GM23338 (cell line): ENCODE measurements around the gene H1-8. TPM values are rescaled to one million over a fixed set of nuclear protein-coding genes. Genes with fewer than 3 reads are reported as not detected.

Experiments
- ATAC-seq: fragments of 200-7000 bp; cut with Tn5 transposase; 3 replicates; pipeline ENCODE4 v1.9.1; 2020
- DNase-seq: peaks from one replicate; pipeline ENCODE4 v3.0.0-alpha.2; 2015; ENCODE audit warnings: low spot score
- H2AFZ ChIP-seq: fragments of 200-600 bp; sonication (generic); 2 replicates; pipeline ENCODE4 v1.8.0; 2016; ENCODE audit warnings: antibody characterized with exemption, mild to moderate bottlenecking, moderate library complexity
- H3F3A ChIP-seq: fragments of 200-600 bp; sonication (generic); replicated peaks from 2 replicates; pipeline ENCODE4 v1.8.0; 2017; ENCODE audit warnings: antibody characterized with exemption, mixed run types, low read depth
- H3K27ac ChIP-seq: fragments of 200-600 bp; sonication (generic); 2 replicates; pipeline ENCODE4 v1.6.1; 2016; ENCODE audit warnings: low read depth
- H3K27me3 ChIP-seq: fragments of 200-600 bp; sonication (generic); 2 replicates; pipeline ENCODE4 v1.8.0; 2016; ENCODE audit warnings: mild to moderate bottlenecking, mixed run types, moderate library complexity; ENCODE audit not compliant: insufficient read depth
- H3K36me3 ChIP-seq: fragments of 200-600 bp; sonication (generic); 2 replicates; pipeline ENCODE4 v1.8.0; 2016; ENCODE audit warnings: mild to moderate bottlenecking; ENCODE audit not compliant: insufficient read depth
- H3K4me1 ChIP-seq: fragments of 200-600 bp; sonication (generic); 2 replicates; pipeline ENCODE4 v1.8.0; 2016; ENCODE audit warnings: mild to moderate bottlenecking, moderate library complexity; ENCODE audit not compliant: insufficient read depth
- H3K4me2 ChIP-seq: fragments of 200-600 bp; sonication (generic); 2 replicates; pipeline ENCODE4 v1.7.1; 2017; ENCODE audit warnings: mixed run types
- H3K4me3 ChIP-seq: fragments of 200-600 bp; sonication (generic); 2 replicates; pipeline ENCODE4 v1.6.1; 2016; ENCODE audit warnings: mixed run types
- H3K79me2 ChIP-seq: fragments of 200-600 bp; sonication (generic); replicated peaks from 2 replicates; pipeline ENCODE4 v1.8.0; 2017; ENCODE audit warnings: mild to moderate bottlenecking; ENCODE audit not compliant: insufficient read depth
- H3K9me2 ChIP-seq: fragments of 200-600 bp; sonication (generic); 2 replicates; pipeline ENCODE4 v1.8.0; 2017; ENCODE audit not compliant: insufficient read depth
- H4K20me1 ChIP-seq: fragments of 200-600 bp; sonication (generic); replicated peaks from 2 replicates; pipeline ENCODE4 v1.8.0; 2017; ENCODE audit warnings: mild to moderate bottlenecking; ENCODE audit not compliant: insufficient read depth
- H3K27ac Mint-ChIP-seq: 2 replicates; pipeline ENCODE4 v1.8.0; 2020; ENCODE audit warnings: inconsistent platforms, mild to moderate bottlenecking, moderate library complexity, mixed read lengths
- H3K27me3 Mint-ChIP-seq: 3 replicates; pipeline ENCODE4 v1.8.0; 2022; ENCODE audit warnings: low read depth, mild to moderate bottlenecking, moderate library complexity, mixed read lengths, inconsistent platforms; ENCODE audit not compliant: insufficient read depth, poor library complexity
- H3K36me3 Mint-ChIP-seq: 3 replicates; pipeline ENCODE4 v1.8.0; 2021; ENCODE audit warnings: low read depth, mild to moderate bottlenecking, inconsistent platforms, moderate library complexity, mixed read lengths
- H3K4me1 Mint-ChIP-seq: 3 replicates; pipeline ENCODE4 v1.8.0; 2020; ENCODE audit warnings: mild to moderate bottlenecking, inconsistent platforms, mixed read lengths
- H3K4me3 Mint-ChIP-seq: 3 replicates; pipeline ENCODE4 v1.8.0; 2021; ENCODE audit warnings: moderate library complexity, mild to moderate bottlenecking, inconsistent platforms, mixed read lengths
- H3K9me3 Mint-ChIP-seq: 3 replicates; pipeline ENCODE4 v1.8.0; 2020; ENCODE audit warnings: moderate library complexity, mild to moderate bottlenecking, inconsistent platforms, mixed read lengths
- CREB1 ChIP-seq: fragments of 250-450 bp; sonication (Bioruptor Pico); IDR thresholded peaks from 2 replicates; pipeline ENCODE4 v1.5.0; 2020; ENCODE audit warnings: low read depth, mild to moderate bottlenecking, moderate library complexity
- EZH2 ChIP-seq: fragments of 200-600 bp; sonication (generic); IDR thresholded peaks from one replicate; pipeline ENCODE4 v1.8.0; 2017; ENCODE audit warnings: antibody characterized with exemption, mild to moderate bottlenecking, low read depth; ENCODE audit not compliant: unreplicated experiment
- EZH2phosphoT487 ChIP-seq: fragments of 200-600 bp; sonication (generic); IDR thresholded peaks from one replicate; pipeline ENCODE4 v1.8.1; 2018; ENCODE audit warnings: antibody characterized with exemption; ENCODE audit not compliant: unreplicated experiment
- JUNB ChIP-seq: IDR thresholded peaks from one replicate; pipeline ENCODE4 v1.6.1; 2016; ENCODE audit warnings: antibody characterized with exemption; ENCODE audit not compliant: unreplicated experiment
- NANOG ChIP-seq: IDR thresholded peaks from 2 replicates; pipeline ENCODE4 v1.6.1; 2016; ENCODE audit warnings: antibody characterized with exemption, borderline replicate concordance
- POLR2AphosphoS5 ChIP-seq: IDR thresholded peaks from 2 replicates; pipeline ENCODE4 v1.6.1; 2016; ENCODE audit warnings: antibody characterized with exemption, low read depth
- STAT1 ChIP-seq: IDR thresholded peaks from one replicate; pipeline ENCODE4 v1.6.1; 2016; ENCODE audit warnings: antibody characterized with exemption; ENCODE audit not compliant: unreplicated experiment
- polyA plus RNA-seq: library from polyadenylated mRNA; unstranded; fragments of >200 nt; fragmentation: Nextera tagmentation; extraction: Ambion mirVana; gene quantifications from 2 replicates; pipeline ENCODE4 v1.2.1, GENCODE V29; 2016
- total RNA-seq: library from RNA; depleted of rRNA; stranded (reverse); fragments of >200 nt; shearing (Covaris generic); gene quantifications from 2 replicates; pipeline ENCODE4 v1.2.3, GENCODE V29; 2014
- TF ChIP-seq, protein P1 (sequence below), 2 experiments: fragments of 200-600 bp in 1 of 2; sonication (generic) in 1 of 2; conservative IDR thresholded peaks; 2 replicates each; pipeline versions ENCODE4 v1.5.1 to v1.6.1; 2016 to 2017; ENCODE audit warnings: antibody characterized with exemption in 2 of 2, low read depth in 2 of 2, mild to moderate bottlenecking in 2 of 2, moderate library complexity in 1 of 2
- TF ChIP-seq, protein P2 (sequence below): IDR thresholded peaks from one replicate; pipeline ENCODE4 v1.6.1; 2018; ENCODE audit warnings: antibody characterized with exemption; ENCODE audit not compliant: unreplicated experiment
- TF ChIP-seq, protein P3 (sequence below): IDR thresholded peaks from 2 replicates; pipeline ENCODE4 v1.6.1; 2016; ENCODE audit warnings: antibody characterized with exemption

The H1-8 gene
- total and polyA plus RNA-seq, 2 experiments from 2014 or later, result not detected

DNA sequence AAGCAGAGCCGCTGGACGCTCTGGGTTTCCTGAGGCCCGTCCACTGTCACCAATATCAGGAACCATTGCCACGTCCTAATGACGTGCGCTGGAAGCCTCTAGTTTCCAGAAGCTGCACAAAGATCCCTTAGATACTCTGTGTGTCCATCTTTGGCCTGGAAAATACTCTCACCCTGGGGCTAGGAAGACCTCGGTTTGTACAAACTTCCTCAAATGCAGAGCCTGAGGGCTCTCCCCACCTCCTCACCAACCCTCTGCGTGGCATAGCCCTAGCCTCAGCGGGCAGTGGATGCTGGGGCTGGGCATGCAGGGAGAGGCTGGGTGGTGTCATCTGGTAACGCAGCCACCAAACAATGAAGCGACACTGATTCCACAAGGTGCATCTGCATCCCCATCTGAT is 11.3 kb upstream of the H1-8 start:
- Histone ChIP-seq H3F3A (no peaks in the 10 kb centered on the region), H2AFZ (no peak overlapping the region), H3K36me3 (no peaks in the 10 kb centered on the region), H3K9me2 (peaks cover 11% of the 10 kb centered on the region; the same call in 1 of the 2 replicates), H4K20me1 (no peaks in the 10 kb centered on the region), H3K4me3 (no peak overlapping the region), H3K27me3 (no peaks in the 10 kb centered on the region), H3K4me2 (no peak overlapping the region), H3K4me1 (peaks cover 11% of the 10 kb centered on the region; the same call in 1 of the 2 replicates), H3K27ac (no peak overlapping the region), H3K79me2 (no peaks in the 10 kb centered on the region)
- Mint-ChIP-seq H3K4me3 (no peak overlapping the region; the same call in 2 of the 3 replicates), H3K27ac (no peak overlapping the region), H3K9me3 (no peaks in the 10 kb centered on the region), H3K36me3 (no peaks in the 10 kb centered on the region; the same call in 2 of the 3 replicates), H3K27me3 (peaks cover 27% of the 10 kb centered on the region), H3K4me1 (peaks cover 34% of the 10 kb centered on the region)
- TF ChIP-seq, protein P1, sequence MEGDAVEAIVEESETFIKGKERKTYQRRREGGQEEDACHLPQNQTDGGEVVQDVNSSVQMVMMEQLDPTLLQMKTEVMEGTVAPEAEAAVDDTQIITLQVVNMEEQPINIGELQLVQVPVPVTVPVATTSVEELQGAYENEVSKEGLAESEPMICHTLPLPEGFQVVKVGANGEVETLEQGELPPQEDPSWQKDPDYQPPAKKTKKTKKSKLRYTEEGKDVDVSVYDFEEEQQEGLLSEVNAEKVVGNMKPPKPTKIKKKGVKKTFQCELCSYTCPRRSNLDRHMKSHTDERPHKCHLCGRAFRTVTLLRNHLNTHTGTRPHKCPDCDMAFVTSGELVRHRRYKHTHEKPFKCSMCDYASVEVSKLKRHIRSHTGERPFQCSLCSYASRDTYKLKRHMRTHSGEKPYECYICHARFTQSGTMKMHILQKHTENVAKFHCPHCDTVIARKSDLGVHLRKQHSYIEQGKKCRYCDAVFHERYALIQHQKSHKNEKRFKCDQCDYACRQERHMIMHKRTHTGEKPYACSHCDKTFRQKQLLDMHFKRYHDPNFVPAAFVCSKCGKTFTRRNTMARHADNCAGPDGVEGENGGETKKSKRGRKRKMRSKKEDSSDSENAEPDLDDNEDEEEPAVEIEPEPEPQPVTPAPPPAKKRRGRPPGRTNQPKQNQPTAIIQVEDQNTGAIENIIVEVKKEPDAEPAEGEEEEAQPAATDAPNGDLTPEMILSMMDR (conservative IDR thresholded peaks at IDR 0.05; ENCODE audit: low read depth in 2 of 2), result no peak
- DNase-seq, result no peak
- ATAC-seq, result no peak

DNA sequence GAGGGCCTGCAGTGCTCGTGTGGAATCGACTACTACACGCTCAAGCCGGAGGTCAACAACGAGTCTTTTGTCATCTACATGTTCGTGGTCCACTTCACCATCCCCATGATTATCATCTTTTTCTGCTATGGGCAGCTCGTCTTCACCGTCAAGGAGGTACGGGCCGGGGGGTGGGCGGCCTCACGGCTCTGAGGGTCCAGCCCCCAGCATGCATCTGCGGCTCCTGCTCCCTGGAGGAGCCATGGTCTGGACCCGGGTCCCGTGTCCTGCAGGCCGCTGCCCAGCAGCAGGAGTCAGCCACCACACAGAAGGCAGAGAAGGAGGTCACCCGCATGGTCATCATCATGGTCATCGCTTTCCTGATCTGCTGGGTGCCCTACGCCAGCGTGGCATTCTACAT is 10.7 kb upstream of the H1-8 start:
- no peaks in the 10 kb centered on the region for H3K36me3 ChIP-seq
- H3K4me1 ChIP-seq, result peaks cover 11% of the 10 kb centered on the region; the same call in 1 of the 2 replicates
- no peak for ATAC-seq
- H4K20me1 ChIP-seq, result no peaks in the 10 kb centered on the region
- H3K4me2 ChIP-seq, result no peak overlapping the region
- no peak overlapping the region for H3K27ac ChIP-seq
- no peaks in the 10 kb centered on the region for H3K9me3 Mint-ChIP-seq
- no peak for DNase-seq
- H3K36me3 Mint-ChIP-seq, result no peaks in the 10 kb centered on the region; the same call in 2 of the 3 replicates
- H3F3A ChIP-seq, result no peaks in the 10 kb centered on the region
- no peaks in the 10 kb centered on the region for H3K27me3 ChIP-seq
- peaks cover 27% of the 10 kb centered on the region for H3K27me3 Mint-ChIP-seq
- peaks cover 36% of the 10 kb centered on the region for H3K4me1 Mint-ChIP-seq
- H3K4me3 Mint-ChIP-seq, result no peak overlapping the region
- no peak overlapping the region for H2AFZ ChIP-seq
- H3K79me2 ChIP-seq, result no peaks in the 10 kb centered on the region
- H3K27ac Mint-ChIP-seq, result no peak overlapping the region
- H3K9me2 ChIP-seq, result peaks cover 11% of the 10 kb centered on the region; the same call in 1 of the 2 replicates
- no peak overlapping the region for H3K4me3 ChIP-seq
- no peak for TF ChIP-seq POLR2AphosphoS5
- TF ChIP-seq STAT1, result no peak
- TF ChIP-seq, protein P1 (conservative IDR thresholded peaks at IDR 0.05; ENCODE audit: low read depth in 2 of 2), result no peak
- TF ChIP-seq EZH2phosphoT487, result no peak
- no peak for TF ChIP-seq EZH2
- TF ChIP-seq CREB1 (CRISPR knock-in tag), result no peak
- TF ChIP-seq, protein P2, sequence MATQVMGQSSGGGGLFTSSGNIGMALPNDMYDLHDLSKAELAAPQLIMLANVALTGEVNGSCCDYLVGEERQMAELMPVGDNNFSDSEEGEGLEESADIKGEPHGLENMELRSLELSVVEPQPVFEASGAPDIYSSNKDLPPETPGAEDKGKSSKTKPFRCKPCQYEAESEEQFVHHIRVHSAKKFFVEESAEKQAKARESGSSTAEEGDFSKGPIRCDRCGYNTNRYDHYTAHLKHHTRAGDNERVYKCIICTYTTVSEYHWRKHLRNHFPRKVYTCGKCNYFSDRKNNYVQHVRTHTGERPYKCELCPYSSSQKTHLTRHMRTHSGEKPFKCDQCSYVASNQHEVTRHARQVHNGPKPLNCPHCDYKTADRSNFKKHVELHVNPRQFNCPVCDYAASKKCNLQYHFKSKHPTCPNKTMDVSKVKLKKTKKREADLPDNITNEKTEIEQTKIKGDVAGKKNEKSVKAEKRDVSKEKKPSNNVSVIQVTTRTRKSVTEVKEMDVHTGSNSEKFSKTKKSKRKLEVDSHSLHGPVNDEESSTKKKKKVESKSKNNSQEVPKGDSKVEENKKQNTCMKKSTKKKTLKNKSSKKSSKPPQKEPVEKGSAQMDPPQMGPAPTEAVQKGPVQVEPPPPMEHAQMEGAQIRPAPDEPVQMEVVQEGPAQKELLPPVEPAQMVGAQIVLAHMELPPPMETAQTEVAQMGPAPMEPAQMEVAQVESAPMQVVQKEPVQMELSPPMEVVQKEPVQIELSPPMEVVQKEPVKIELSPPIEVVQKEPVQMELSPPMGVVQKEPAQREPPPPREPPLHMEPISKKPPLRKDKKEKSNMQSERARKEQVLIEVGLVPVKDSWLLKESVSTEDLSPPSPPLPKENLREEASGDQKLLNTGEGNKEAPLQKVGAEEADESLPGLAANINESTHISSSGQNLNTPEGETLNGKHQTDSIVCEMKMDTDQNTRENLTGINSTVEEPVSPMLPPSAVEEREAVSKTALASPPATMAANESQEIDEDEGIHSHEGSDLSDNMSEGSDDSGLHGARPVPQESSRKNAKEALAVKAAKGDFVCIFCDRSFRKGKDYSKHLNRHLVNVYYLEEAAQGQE, result no peak
- TF ChIP-seq NANOG, result no peak
- TF ChIP-seq JUNB, result no peak
- TF ChIP-seq, protein P3, sequence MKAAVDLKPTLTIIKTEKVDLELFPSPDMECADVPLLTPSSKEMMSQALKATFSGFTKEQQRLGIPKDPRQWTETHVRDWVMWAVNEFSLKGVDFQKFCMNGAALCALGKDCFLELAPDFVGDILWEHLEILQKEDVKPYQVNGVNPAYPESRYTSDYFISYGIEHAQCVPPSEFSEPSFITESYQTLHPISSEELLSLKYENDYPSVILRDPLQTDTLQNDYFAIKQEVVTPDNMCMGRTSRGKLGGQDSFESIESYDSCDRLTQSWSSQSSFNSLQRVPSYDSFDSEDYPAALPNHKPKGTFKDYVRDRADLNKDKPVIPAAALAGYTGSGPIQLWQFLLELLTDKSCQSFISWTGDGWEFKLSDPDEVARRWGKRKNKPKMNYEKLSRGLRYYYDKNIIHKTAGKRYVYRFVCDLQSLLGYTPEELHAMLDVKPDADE, result no peak
